HG03457 (cell line): ENCODE measurements around the gene NQO2.
"Not testable (repeated sequence)": the region's sequence is repeated elsewhere in the genome, so short reads cannot be mapped to it uniquely, and the experiment has no call there.

Experiments used
- ATAC-seq: cut with Tn5 transposase; IDR thresholded peaks from one replicate; pipeline ENCODE4 v1.9.1; 2021; ENCODE audit warnings: moderate number of reproducible peaks; ENCODE audit not compliant: unreplicated experiment

Gene NQO2

DNA sequence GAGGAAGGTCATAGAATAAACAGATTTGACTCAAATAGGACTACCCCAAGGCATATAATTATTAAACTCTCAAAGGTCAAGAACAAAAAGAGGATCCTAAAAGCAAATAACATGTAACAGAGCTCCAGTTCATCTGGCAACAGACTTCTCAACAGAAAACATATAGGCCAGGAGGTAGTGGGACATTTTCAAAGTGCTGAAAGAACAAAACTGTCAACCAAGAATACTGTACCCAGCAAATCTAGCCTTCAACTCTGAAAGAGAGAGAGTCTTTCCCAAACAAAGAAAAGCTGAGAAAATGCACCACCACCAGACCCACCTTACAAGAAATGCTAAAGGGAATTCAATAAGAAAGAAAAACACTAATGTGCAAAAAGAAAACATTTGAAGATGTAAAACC, 11.9 kb downstream of the NQO2 start:
- no peak for ATAC-seq

DNA sequence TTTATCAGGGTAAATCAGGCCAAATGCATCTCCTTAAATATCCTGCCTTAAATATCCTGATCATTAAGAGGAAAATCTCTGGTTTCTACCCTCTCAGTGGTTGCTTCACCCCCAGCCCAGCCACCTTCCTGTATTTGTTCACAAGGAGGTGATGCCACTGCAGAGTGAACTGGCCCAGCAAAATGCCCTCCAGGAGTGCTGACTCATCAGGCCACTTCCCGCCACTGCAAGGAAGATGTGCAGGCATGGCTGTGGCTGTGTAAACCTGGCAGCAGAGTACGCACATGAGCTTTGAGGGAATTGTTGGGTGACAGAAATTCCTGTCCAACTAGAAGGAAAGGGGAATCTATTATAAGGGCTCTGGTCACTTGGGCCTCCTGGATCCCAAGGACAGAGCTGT, 13.8 kb downstream of the NQO2 start:
- ATAC-seq: no peak

DNA sequence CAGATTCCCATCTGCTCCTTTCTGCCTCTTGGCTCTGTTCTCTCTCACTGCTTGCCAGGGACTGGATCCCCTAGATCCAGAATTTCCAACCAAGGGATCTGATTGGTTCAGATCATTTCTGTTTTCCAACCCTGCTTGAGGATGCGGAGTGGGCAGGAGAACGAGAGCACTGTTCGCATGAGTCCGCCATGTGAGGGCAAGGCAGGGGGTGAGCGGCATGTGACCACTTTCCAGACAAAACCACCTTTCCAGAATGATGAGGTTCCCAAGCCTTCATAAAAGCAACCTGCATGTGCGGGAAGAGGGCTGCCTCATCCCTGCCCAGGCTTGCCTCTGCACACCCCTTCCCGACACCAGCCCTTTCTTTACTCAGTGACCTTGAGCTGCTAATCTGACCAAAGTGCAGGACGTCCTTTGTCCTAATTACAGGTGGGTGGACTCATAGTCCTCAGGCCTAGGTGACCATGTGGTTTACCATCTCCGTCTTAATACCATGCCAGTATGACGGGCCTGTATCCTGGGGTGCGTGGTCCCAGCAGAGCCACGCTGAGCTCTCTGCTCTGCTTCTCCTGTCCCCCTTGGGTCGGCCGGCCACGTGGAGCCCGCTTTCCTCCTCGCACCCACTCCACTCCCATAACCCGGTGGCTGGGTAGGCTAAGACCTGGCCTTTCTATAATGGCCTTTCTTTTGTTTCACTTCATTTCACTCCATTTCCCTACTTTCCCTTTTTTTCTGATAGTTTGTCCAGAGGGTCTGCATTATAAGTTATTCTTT, 14.4 kb downstream of the NQO2 start:
- no peak for ATAC-seq

DNA sequence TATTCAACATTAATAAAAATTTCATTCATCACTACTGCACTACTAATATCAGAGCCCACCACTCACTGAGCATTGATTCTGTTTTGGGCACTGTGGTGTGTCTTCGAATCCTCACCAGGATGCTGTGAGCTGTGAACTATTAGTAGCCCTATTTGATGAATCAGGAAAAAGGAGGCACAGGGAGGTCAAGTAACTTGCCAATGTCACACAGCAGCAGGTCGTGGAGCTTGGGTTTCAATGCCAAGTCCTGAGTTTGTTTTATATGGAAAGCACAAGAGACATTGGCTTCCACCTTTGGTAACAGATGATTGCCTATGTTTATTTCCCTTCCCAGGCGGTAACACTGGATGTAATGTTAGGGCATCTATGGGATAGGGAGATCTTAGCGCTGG, 15.0 kb downstream of the NQO2 start:
- ATAC-seq: no peak

DNA sequence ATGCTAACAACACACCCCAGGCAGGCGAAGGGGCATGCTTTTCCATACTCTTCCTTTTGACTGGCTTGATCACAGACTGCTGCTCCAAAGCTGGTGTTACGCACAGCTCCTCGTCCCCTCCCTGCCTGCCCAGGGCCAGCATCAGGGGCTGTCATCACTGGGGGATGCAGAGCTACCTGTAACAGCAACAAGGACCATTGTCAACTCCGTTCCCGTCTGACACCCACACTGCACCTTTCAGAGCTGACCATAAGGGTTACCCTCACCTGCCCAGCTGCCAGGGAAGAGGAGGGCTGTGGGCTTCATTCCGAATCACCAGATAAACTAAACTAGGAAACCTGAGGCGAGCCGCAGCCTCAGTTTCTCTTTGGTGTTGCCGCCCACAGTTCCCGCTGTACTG, 15.4 kb downstream of the NQO2 start:
- no peak for ATAC-seq

DNA sequence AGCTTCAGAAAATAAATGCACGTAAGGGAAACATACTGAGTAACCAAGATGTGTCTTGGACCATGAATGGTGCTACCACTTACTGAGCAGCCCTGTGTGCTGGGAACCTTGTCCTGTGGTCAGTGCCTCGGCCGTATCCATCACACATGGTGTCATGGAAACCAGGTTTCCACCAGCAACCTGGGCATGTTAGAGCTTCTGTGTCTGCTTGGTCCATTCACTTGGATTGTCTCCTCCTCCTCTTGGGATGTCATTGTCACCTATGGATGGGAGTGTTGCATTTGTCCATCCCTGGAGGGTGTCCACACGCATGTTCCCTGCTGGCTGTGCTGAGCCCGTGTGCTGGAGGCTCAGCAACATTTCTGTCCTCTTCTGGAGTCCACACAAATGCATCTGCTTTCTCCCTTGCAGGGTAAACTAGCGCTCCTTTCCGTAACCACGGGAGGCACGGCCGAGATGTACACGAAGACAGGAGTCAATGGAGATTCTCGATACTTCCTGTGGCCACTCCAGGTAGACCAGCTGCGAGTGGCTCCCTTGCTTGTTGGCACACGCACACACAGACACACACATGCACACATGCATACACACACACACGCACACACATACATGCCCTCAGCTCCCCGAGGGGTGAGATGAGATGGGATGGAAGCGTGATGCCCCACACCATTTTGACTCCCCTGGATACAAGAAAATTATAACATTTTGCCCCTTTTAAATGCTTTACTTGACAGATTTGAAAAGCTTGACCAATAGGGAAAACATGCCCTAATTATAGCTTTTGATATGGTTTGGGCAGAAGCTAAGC, 17.0 kb downstream of the NQO2 start:
- ATAC-seq: no peak

DNA sequence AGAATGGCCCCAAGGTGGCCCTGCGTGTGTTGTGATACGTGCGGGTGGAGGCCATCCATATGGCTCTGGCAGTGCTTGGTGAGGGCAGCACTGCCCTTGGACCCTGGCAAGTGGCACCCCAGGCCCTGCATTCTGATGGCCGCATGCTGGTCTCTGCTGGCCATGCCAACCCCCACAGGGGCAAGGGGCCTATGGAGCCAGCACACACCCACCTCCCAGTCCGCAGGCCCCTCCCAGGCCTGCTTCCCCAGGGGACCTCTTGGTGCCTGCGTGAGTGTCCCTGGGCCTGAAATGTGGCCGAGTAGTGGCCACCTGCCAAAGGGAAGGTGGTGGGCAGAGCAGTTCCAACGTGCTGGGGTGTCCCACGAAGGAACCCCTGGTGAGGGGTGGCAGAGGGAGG, 17.6 kb downstream of the NQO2 start:
- no peak for ATAC-seq

DNA sequence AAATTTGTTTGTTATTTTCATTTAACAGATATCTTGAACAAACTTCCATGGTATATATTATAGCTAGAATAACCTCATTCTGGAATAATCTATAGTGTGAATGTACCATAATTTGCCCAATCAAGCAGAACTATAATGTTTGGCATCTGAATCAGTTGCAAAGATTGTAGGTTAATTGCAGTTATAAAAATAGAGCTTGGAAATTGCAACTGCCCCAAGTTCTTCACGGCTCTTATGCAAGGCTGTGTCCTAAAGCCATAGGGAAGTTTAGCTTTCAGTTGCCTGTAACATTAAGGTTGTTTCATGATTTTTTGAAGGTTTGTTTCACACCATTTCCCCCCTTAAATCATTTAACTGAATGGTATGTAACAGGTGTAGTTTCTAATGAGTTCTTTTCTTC, 19.4 kb downstream of the NQO2 start:
- ATAC-seq: no peak

DNA sequence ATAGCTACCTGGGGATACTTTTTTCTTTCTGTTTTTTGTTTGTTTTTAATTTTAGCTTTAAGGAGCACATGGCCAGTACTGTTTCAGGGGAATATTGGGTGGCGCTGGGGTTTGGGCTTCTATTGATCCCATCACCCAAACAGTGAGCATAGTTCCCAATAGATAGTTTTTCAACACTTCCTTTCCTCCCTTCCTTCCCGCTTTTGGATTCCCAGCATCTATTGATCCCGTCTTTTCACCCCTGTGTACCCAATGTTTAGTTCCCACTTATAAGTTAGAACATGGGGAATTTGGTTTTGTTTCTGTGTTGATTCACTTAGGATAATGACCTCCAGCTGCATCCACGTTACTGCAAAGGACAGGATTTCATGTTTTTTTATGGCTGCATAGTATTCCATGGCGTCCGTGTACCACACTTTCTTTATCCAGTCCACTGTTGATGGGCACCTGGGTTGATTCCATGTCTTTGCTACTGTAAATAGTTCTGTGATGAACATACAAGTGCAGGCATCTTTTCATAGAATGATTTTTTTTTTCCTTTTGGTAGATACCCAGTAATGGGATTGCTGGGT, 20.1 kb downstream of the NQO2 start:
- no peak for ATAC-seq

DNA sequence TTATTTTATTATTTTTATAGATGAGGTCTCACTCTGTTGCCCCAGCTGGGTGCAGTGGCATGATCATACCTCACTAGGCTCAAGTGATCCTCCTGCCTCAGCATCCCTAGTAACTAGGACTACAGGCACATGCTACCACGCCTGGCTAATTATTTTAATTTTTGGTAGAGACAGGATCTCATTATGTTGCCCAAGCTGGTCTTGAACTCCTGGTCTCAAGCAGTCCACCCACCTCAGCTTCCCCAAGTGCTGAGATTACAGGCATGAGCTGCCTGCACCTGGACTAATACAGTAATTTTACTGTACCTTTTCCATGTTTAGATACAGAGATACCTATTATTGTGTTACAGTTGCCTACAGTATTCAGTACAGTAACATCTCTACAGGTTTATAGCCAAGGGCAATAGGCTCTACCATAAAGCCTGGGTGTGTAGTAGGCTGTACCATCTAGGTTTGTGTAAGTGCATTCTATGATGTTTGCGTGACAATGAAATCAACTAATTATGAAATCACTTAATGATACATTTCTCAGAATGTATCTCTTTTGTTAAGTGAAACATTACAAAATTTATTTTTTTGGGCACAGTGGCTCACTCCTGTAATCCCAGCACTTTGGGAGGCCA, 21.4 kb downstream of the NQO2 start:
- ATAC-seq: not testable (repeated sequence)

DNA sequence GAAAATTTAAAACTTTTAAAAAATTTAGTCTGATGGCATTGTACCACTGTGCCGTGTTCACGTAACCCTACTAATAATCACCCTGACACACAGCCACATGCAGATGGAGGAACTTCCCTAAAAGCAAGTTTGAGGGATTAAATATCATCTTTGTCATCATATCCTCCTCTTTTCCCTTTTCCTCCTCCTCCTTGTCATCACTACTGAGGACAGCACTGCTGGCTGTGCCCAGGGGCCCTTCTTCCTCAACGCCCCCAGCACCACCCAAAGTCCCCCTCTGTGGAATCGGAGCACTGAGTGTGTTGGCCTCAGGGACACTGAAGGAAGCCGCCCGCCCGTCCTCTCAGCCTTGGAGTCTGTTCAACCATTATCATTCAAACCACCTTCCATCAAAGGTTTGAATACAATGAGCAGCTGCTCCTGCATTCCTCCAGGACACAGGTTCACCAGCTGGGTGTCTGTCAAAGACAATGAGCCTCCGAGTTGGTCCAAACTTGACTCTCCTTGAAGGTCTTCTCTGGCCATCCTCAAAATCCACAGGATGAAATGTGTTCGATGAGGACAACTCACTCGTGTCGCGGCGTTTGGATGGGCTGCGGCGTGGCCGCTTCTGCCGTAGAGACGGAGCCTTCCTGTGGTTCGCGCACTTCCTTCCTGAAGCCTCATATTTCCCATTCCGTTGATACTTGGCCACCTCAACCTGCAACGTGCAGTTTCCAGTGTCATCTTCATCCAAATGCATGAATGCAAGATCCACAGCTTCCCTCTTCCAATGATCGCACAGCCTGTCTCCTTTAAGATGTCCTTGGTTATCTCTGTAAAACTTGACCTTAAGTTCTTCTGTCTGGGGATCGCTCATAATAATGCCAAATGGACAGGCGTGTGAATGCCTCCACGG, 23.3 kb downstream of the NQO2 start:
- ATAC-seq: no peak

DNA sequence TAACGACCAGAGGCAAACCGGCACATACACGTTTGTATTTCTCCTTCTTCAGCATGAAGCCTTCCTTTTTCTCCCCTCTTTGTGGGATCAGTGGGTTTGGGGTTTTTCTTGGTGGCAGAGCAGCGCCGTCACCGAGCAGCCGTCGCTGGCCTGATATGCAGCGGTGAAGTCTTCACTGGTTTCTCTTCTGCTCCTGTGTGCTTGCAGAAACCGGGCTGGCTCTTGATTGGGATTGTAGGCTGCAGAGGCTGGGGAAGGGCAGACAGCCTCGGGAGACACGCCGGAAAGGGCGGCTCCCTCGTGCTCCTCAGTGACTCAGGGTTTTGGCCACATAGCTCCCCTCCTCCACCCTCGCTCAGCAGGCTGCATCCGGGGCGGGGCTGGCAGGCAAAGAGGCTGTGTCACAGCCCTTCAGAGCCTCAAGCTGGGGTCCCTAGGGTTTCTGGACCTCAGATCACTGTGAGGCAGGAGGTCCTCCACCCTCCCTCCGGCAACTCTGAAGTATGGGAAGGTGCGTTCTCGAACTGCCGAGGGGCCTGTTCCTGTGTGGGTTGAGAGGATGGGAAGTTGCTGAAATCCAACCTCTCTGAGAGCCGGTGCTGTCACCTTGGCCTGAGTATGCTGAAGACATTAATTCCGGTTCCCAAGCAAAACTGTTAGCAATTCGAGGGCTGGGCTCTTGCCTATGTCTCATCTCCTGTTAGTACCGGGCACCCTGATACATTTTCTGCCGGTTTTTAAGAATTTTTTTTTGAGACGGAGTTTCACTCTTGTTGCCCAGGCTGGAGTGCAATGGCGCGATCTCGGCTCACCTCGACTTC, 24.2 kb downstream of the NQO2 start:
- ATAC-seq: no peak

DNA sequence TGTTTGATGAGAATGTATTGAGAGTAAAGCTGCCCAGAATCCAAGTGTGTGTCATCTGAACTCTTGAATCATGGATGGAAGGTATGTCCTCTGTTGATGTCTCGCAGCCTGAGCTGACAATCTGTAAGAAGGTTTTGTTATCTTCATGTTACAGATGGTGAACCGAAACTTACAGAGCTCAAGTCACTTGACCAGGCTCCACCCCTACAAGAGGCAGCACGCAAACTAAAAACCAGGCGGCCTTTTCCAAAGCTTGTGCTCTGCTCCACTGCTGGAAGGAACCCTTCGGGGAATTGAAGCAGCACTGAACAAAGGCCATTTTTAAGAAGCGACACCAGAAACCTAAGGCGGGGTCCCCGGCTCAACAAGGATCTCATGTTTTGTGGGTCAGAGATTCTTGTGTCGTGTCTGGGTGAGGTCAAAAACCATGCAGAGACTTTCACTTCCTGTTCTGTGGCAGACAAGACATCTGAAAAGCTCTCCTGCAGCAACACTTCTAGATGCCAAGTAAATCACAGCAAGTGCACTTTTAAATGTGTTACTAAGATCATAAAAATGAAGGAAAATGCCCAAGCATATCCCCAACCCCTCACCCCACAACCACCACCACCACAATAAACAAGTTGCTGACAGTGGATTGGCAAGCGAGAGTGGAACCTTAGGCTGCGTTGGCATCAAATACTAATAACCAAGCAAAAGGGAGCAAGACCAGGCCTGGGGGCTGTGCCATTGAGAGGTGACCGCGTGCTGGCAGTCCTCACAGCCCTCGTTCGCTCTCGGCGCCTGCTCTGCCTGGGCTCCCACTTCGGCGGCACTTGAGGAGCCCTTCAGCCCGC, 27.3 kb downstream of the NQO2 start:
- peak; percentile 67 for ATAC-seq

DNA sequence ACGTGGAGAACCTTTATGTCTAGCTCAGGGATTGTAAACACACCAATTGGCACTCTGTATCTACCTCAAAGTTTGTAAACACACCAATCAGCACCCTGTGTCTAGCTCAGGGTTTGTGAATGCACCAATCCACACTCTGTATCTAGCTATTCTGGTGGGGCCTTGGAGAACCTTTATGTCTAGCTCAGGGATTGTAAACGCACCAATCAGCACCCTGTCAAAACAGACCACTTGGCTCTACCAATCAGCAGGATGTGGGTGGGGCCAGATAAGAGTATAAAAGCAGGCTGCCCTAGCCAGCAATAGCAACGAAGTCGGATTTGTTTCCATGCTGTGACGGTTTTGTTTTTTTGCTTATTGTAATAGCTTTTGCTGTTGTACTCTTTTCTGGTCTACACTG, 28.5 kb downstream of the NQO2 start:
- not testable (repeated sequence) for ATAC-seq

DNA sequence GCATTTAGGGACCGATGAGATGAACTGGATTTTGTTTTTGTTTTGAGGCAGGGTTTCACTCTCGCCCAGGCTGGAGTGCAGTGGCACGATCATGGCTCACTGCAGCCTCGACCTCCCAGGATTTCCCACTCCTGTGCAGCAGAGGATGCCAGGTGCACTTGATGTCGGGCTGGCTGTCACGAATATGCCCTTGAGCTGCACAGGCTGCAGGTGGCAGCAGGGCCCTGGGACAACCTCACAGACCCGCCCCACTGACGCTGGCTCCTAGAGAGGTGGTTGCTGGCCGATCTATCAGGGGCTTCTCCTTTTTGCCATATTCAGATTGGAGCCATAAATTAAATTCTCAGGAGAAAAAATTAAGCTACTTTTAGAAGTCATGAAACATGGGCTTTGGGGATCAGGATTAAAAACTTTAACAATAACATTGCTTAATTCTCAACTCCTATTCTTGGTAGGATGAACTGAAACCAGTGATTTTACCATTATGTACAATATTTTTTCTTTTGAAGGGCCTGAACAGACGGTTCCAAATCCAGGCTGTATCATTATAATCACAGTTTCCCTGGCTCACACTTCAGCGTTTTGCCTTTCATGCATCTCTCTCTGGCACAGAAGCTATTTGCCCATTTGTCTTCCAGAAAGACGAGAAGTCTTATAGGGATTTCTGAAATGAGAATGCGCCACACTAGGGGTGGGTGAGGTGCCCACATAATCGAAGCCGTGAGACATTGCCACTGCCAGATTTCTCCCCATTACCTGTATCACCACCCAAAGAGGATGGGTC, 32.4 kb downstream of the NQO2 start:
- ATAC-seq: no peak

DNA sequence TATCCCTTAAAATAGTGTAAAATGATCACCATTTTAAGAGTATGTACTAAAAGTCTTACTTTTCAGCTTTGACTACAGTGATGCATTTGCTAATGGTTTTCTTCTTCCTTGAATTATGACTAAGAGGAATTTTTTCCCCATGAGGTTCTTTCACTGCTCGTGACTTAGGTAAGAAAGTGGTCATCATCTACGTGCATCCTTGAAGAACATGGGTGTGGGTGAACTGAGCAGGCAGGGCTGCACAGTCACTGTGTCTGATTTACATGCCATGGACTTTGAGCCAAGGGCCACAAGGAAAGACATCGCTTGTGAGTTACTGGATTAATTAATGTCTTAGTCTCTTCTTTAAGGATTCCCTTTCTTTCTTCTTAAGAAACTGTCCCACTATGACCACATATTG, 33.3 kb downstream of the NQO2 start:
- no peak for ATAC-seq

DNA sequence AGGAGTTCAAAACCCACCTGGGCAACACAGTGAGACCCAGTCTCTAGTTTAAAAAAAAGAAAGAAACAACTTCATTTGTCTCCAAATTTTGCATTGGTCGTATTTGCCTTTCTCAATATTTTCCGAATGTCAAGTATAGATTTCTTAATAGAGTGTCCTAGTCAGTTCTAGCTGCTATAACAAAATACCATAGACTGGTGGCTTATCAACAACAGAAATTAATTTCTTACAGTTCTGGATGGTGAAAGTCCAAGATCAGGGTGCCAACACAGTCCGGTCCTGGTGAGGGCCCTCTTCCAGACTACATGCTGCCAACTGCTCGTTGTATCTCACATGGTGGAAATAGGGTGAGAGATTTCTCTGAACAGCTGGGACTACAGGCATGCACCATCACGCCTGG, 34.0 kb downstream of the NQO2 start:
- ATAC-seq: no peak

DNA sequence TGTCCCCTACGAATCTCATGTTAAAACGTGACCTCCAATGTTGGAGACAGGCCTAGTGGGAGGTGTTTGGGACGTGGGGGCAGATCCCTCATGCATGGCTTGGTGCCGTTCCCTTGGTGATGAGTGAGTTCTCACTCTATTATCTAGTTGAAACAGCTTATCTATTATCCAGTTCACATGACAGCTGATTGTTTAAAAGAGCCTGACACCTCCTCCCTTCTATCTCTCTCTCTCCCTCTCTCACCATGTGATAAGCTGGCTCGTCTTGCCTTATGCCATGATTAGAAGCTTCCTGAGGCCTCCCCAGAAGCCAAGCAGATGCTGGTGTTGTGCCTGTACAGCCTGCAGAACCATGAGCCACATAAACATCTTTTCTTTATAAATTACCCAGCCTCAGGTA, 35.7 kb downstream of the NQO2 start:
- ATAC-seq: no peak
